GM19455 (cell line): ENCODE data around the gene PRRG1.
"Not testable (repeated sequence)": the region's sequence is repeated elsewhere in the genome, so short reads cannot be mapped to it uniquely, and the experiment has no call there.

Source experiments
- ATAC-seq: cut with Tn5 transposase; IDR thresholded peaks from one replicate; pipeline ENCODE4 v1.9.1; 2021; ENCODE audit not compliant: unreplicated experiment

The PRRG1 gene

DNA sequence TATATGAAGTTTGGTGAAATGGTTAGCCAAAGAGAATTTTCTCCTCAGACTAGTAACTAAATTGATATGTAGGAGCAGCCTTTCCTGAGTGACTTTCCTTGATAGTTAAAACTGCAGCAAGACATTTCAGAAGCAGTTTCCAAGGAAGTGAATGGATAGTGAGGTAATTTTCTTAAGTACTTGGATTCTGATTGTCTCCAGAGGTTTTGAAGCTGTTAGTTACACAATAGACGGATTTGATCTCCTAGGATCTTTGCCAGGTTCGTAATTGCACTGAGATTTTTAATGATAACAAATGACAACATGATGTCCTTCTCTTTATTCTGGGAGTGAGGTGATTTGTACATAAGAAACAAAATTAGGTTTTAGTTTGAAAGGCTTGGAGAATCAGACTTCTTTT is 29.2 kb downstream of the PRRG1 start:
- ATAC-seq: no peak

DNA sequence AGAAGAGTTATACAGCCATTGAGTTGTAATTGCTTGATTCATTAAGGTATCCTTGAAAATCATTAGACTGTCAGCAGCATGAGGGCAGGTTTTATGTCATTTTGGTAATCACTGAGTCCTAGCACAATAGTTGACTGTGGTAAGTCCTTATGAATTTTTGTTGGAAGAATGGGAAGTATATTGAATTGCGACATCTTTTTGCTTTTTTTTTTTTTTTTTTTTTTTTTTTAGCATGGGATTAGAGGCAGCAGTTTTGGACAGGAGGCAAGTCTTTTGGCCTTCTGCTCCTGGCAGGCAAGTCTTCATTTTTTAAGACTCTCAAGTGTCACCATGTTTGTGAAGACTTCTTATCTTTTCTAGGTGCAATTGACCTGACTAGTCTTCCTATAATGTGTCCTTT is 29.7 kb downstream of the PRRG1 start:
- no peak for ATAC-seq

DNA sequence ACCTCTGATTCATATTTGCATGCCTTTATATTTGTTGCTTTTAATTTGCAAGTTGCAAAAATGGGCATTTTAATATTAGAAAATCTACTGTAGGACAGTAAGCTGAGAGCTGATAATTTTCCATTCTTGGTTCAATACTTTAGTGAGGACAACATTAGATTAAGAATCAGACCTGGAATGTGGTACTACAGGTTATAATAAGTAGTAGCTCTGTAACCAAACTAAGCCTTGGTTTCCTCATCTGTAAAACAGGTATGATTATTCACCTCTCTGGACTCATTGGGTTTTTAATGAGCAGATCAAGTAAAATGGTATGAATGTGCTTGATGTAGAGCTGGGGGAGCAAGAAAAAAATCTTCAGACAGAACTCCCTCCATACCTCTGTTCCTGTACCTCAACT is 31.1 kb downstream of the PRRG1 start:
- ATAC-seq: no peak

DNA sequence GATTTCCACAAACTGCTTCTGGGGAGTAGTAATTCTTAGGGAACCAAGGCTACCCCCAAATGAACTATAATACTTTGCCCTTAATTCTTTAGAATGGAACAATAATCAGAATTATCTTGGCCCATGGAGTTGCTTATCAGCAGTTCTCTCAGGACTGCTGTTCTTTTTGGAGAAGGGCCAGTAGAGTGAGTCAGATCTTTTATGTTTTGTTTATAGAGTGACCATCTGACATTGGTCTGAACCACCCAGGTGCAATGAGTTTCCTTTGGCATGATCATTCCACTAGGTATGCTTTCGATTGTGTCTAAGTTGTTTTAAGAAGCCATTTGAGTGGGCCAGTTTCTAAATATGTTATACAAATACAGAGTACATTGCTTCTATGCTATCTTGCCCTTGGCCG is 31.8 kb downstream of the PRRG1 start:
- ATAC-seq: no peak

DNA sequence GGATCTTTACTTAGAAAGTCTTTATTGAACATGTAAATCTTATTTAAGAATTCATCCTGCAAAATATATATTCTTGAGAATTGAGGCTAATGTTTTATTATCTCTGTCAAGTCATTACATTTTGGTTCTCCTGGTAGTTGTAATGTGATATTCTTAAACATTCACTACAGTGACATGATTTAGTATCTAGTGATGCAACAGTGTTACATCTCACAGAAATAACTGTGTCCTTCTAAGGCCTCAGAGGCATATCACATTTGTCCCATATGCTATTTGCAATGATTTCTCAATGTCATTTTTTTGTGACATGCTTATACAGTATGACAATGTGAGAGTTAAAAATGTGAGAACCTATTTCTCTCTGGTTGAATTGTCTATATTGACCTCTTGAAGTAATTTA is 34.1 kb downstream of the PRRG1 start:
- ATAC-seq: no peak

DNA sequence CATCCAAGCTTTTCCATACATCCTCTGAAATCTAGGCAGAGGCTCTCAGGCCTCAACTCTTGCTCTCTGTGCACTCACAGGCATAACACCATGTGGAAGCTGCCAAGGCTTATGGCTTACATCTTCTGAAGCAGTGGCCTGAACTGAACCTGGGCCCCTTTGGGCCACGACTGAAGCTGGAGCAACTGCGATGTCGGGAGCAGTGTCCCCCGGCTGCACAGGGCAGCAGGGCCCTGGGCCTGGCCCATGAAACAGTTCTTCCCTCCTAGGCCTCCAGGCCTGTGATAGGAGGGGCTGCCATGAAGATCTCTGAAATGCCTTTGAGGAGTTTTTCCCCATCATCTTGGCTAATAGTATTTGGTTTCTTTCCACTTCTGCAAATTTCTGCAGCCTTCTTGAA is 39.2 kb downstream of the PRRG1 start:
- no peak for ATAC-seq

DNA sequence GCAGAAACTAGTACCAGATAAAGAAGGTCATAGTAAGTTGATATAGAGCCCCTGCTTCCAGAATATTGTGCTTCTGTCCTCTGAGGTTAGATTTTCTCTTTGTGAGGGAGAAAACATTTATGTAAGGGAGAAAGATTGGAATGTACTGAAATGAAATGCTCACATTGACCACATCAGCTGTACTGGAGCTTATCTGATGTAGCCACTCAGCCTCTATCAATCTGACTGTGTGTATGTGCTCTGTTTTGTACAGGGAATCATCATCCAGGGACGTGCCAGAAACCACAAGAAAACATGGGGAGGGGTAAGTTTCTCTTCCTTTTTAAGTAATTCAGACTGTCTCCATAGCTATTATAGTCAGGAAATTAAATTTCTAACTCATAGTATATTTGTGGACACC is 56.8 kb downstream of the PRRG1 start:
- ATAC-seq: no peak

DNA sequence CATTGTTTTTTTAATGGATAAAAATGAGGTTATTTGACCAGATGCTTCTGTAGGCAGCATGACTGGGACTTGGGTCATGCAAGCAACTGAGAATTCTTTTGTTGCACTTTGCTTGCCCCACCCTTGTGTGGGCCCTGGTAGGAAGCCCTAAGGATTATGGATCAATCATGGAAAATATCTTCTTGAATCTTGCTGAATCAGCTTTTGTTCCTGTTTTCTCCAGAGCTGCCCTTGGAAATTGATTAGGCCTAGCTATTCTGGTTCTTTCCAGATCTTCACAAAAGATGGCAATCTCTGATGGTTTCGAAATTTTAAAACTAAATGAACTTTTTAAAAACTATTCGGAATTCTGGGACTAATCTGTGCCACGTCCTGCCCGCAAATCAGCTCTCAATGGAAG is 58.6 kb downstream of the PRRG1 start:
- ATAC-seq: no peak

DNA sequence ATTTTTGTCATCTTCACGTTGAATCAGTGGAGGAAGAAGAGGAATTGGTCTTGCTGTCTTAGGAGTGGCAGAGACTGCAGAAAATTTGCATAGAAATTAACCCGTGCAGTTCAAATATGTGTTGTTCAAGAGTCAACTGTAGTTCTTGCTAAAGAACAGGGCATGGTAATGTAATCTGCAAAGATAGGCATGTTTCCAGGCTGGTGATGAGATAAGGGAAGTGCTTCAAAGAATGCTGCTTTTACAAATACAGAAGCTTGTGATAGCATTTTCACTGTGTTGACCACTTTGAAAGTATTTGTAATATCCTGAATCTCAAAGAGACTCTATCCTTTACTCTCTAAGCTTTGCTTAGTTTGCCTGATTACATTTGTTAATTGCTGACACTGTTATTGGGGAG is 60.1 kb downstream of the PRRG1 start:
- no peak for ATAC-seq

DNA sequence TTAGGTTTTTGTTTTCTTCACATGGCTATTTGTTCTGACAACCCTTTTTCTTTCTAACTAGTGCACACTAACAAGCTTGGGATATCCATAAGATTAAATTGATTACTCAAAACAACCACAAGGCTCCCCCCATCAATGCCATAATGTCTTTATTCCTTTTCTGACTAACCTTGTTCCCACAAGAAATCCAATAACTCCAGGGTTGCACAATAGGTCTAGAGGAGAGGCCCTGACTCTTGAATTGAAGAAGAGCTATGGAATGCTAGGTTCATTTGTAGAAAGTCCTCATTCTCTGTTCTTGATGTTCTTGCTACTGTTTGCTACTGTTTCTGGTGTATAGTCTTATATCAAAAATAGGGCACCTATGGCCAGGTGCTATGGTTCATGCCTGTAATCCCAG is 71.0 kb downstream of the PRRG1 start:
- no peak for ATAC-seq

DNA sequence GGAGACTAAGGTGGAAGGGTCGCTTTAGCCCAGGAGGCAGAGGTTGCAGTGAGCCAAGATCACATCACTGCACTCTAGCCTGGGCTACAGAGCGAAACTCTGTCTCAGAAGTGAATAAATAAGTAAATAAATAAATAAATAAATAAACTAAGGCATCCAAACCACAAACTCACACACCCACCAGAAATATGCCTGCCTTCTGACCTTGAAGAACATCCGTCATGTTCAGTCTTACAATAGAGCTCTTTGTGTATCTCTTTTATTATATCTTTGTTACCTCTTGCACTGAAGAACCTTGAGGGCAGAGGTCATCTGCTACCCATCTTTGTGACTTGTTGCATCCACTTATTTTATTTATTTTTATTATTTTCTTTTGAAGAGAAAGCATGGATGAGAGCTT is 71.6 kb downstream of the PRRG1 start:
- no peak for ATAC-seq

DNA sequence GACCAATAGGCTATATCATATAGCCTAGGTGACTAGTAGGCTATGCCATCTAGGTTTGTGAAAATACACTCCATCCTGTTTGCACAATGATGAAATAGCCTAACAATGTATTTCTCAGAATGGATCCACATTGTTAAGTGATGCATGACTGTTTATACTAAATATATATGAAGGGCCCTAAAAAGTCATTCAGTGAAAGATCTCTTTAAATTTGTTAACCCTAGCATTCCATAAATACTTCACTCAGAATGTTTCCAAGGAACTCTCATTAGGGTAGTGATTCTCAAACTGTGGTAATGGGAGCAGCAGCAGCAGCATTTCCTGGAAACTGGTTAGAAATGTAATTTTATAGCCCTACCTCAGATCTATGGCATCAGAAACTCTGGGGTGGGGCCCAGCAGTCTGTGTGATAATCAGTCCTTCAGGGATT is 74.9 kb downstream of the PRRG1 start:
- ATAC-seq: no peak

DNA sequence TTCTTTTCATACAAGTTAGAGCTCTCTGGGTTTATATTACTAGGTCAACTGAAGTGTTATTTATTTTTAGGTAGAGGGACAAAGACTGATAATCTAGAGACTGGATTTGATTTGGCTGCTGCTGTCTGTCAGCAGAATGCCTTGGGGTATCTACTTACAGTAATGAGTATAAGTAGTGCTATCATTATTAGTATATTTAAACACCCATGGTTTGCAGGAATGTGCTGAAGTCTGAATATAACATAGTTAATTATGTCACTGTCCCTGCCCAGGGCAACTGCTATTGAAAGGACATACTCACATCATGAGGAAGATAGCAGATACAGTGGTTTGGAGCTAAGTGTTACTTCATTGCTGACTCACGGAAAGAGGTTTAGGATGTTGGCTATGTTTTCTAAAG is 76.2 kb downstream of the PRRG1 start:
- no peak for ATAC-seq

DNA sequence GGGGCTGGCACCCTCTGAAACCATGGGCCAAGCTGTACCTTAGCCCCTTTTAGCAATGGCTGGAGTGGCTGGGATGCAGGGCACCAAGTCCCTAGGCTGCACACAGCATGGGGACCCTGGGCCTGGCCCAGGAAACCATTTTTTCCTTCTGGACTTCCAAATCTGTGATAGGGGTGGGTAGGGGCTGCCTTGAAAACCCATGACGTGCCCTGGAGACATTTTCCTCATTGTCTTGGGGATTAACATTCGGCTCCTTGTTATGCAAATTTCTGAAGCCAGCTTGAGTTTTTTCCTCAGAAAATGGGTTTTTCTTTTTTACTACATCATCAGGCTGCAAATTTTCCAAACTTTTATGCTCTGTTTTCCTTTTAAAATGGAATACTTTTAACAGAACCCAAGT is 79.8 kb downstream of the PRRG1 start:
- not testable (repeated sequence) for ATAC-seq

DNA sequence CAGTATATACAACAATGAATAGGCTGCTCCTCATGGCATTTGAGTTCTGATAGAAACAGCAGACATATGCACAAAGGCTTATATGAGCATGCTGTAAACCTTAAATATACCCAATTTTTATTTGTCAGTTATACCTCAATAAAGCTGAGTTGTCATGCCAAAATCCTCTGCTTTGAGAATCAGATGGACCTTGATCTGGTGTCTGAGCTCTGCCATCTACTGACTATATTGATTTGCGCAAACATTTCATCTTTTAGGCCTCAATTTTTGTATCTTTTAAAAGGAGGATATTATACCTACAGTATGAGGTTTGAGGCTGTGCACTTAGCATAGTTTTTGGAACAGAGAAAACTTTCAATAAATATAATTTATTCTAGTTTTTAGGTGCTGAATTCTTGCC is 85.2 kb downstream of the PRRG1 start:
- ATAC-seq: no peak

DNA sequence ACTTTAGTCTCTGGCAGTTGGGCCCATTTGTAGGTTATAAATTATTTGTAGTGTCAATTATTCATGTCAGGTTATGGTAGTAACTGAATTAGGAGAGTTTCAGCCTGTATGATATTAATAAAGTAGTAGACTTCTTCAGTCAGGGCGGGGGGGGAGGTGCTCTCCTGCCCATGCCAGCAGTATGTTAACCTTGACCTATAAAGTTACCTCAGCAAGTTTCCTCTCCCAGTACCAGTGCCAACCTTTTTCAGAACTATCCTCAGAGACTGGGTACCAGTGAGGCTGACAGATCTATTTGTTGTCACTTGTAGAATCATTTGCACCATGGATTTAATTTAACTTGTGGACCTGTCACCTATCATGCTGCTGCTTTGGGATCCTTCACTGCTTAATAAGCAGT is 88.0 kb downstream of the PRRG1 start:
- ATAC-seq: no peak

DNA sequence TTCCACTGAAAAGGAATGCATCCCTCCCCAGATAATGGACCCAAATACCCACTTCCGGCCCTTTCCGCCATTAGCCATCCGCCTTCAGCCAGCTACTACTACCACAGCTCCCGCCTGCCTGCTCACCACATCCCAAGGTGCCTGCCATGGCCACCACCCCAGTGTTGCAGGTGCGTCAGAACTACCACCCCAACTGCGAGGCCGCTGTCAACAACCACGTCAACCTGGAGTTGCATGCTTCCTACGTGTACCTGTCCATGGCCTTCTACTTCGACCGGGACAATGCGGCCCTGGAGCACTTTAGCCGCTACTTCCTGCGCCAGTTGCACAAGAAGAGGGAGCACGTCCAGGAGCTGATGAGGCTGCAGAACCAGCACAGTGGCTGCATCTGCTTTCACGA is 92.2 kb downstream of the PRRG1 start:
- ATAC-seq: no peak

DNA sequence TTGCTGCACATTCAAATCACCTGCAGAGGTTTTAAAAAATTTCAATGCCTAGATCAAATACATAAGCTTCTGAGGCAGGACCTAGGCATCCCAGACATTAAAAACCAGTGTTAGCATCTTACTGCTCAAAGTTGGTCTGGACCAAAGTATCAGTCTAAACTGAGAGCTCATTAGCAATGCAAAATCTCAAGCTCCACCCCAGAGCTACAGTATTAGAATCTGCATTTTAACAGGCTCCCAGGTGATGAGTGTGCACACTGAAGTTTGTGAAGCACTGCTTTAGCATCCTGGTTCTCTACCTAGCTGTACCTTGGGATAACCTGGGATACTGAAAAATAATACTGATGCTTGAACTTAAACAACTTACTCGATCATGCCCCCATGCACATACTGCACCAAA is 96.0 kb downstream of the PRRG1 start:
- ATAC-seq: no peak

DNA sequence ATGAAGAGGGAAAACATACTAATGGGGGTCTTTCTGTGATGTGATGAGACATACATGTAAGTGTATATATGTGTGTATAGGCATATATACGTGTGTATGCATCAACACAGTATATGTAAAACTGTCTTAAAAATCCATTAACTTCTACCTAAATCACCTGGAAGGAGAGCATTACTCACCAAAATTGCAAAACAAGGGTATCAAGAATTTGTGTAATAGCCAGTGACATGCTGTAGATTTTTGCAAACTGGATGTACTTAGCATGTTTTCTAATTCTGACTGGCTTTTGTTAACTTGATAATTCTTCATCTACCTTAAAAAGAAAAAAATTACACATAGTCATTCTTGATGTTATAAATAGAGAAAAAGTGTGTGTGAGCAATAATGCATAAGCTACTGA is 104.7 kb downstream of the PRRG1 start:
- no peak for ATAC-seq

DNA sequence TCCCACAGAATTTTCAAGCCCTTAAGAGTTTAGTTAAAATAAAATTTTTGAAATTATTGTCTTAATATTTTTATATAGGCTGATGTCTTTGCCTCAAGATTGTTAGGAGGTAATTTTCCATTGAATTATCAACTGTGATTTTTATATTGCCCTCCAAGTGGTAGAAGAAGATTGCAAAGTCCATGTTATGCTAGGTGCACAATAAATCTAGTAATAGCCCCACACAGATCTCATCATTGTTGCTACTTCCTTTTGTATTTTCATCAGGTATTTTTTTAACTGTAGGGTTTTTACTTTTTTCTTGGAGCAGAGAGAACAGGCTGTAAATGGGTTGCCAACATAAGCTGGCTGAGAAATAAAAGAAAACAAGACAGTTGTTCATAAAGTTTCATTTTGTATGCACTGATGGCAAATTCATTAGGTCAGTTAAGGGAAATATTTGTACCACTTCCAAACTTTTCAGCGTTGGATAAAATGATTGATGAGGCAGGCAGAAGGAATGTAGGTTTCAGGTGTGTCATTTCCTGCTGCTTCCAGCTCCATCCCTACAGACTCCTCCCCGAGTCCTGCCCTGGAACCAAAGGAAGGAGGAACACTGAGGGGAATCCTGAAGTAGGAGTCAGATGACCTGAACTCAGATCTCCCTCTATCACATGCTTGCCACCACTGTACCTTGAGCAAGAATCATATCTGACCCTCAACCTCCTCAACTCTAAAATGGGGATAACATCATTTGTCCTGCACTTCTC is 105.5 kb downstream of the PRRG1 start:
- no peak for ATAC-seq

DNA sequence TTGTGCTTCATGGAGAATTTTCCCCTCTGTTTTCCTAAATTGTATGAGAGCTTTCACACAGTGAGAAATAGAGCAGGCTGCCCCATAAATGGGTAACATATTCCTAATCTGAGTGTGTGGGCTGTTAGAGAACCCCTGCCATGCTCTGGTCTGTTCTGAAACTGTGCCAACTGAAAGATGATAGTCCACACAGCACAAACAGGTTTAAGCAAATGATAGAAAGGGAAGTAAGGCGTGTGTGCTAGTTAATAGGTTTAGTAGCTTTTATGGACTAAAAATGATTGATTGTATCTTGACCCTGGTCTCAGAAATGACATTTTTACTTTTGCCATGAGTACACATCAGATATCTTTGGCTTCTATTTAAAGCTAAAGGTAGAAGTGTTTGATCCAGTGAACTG is 106.2 kb downstream of the PRRG1 start:
- ATAC-seq: no peak

DNA sequence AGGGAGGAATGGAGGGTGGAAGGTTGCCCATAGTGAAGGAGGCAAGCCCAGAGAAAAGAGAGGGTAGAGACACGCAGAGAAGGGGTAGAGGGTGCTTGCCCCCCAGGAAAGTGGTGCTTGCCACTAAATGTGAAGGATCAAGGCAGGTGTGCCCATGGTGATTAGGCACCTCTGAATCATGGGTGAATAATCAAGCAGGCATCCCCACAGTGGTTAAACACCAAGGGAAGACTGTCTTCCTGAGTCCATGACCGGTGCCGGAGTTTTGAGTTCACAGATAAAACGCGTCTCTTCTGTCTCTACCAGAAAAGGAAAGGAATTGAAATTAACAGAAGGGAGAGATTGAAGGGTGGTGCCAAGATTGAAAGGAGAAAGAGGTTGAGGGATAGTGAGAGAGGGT is 111.1 kb downstream of the PRRG1 start:
- ATAC-seq: not testable (repeated sequence)

DNA sequence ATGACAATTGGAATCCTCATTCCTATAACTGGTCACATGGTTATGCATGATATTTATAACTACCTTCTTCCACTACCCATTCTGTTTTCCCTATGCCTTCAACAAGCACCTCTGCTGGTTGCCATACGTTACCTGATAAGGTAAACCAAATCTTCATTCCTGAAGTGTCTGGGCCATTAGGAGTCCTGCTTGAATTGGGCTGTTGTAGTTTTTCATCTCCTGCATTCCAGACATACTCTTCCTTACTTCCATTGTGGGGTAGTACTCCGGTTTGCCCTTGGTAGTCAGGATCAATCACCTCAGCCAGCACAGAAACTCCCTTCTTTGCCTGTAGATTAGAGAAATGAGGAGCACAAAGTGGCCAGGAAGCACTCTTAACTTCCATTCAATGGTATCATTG is 113.2 kb downstream of the PRRG1 start:
- no peak for ATAC-seq
